GM23338 (cell line): ENCODE results near the gene CDC42EP2. TPM values are rescaled to one million over a fixed set of nuclear protein-coding genes. Genes with fewer than 3 reads are reported as not detected.

Experiments used
- ATAC-seq: fragments of 200-7000 bp; cut with Tn5 transposase; 3 replicates; pipeline ENCODE4 v1.9.1; 2020
- DNase-seq: peaks from one replicate; pipeline ENCODE4 v3.0.0-alpha.2; 2015; ENCODE audit warnings: low spot score
- H2AFZ ChIP-seq: fragments of 200-600 bp; sonication (generic); 2 replicates; pipeline ENCODE4 v1.8.0; 2016; ENCODE audit warnings: antibody characterized with exemption, mild to moderate bottlenecking, moderate library complexity
- H3F3A ChIP-seq: fragments of 200-600 bp; sonication (generic); replicated peaks from 2 replicates; pipeline ENCODE4 v1.8.0; 2017; ENCODE audit warnings: antibody characterized with exemption, mixed run types, low read depth
- H3K27ac ChIP-seq: fragments of 200-600 bp; sonication (generic); 2 replicates; pipeline ENCODE4 v1.6.1; 2016; ENCODE audit warnings: low read depth
- H3K27me3 ChIP-seq: fragments of 200-600 bp; sonication (generic); 2 replicates; pipeline ENCODE4 v1.8.0; 2016; ENCODE audit warnings: mild to moderate bottlenecking, mixed run types, moderate library complexity; ENCODE audit not compliant: insufficient read depth
- H3K36me3 ChIP-seq: fragments of 200-600 bp; sonication (generic); 2 replicates; pipeline ENCODE4 v1.8.0; 2016; ENCODE audit warnings: mild to moderate bottlenecking; ENCODE audit not compliant: insufficient read depth
- H3K4me1 ChIP-seq: fragments of 200-600 bp; sonication (generic); 2 replicates; pipeline ENCODE4 v1.8.0; 2016; ENCODE audit warnings: mild to moderate bottlenecking, moderate library complexity; ENCODE audit not compliant: insufficient read depth
- H3K4me2 ChIP-seq: fragments of 200-600 bp; sonication (generic); 2 replicates; pipeline ENCODE4 v1.7.1; 2017; ENCODE audit warnings: mixed run types
- H3K4me3 ChIP-seq: fragments of 200-600 bp; sonication (generic); 2 replicates; pipeline ENCODE4 v1.6.1; 2016; ENCODE audit warnings: mixed run types
- H3K79me2 ChIP-seq: fragments of 200-600 bp; sonication (generic); replicated peaks from 2 replicates; pipeline ENCODE4 v1.8.0; 2017; ENCODE audit warnings: mild to moderate bottlenecking; ENCODE audit not compliant: insufficient read depth
- H3K9me2 ChIP-seq: fragments of 200-600 bp; sonication (generic); 2 replicates; pipeline ENCODE4 v1.8.0; 2017; ENCODE audit not compliant: insufficient read depth
- H4K20me1 ChIP-seq: fragments of 200-600 bp; sonication (generic); replicated peaks from 2 replicates; pipeline ENCODE4 v1.8.0; 2017; ENCODE audit warnings: mild to moderate bottlenecking; ENCODE audit not compliant: insufficient read depth
- H3K27ac Mint-ChIP-seq: 2 replicates; pipeline ENCODE4 v1.8.0; 2020; ENCODE audit warnings: inconsistent platforms, mild to moderate bottlenecking, moderate library complexity, mixed read lengths
- H3K27me3 Mint-ChIP-seq: 3 replicates; pipeline ENCODE4 v1.8.0; 2022; ENCODE audit warnings: low read depth, mild to moderate bottlenecking, moderate library complexity, mixed read lengths, inconsistent platforms; ENCODE audit not compliant: insufficient read depth, poor library complexity
- H3K36me3 Mint-ChIP-seq: 3 replicates; pipeline ENCODE4 v1.8.0; 2021; ENCODE audit warnings: low read depth, mild to moderate bottlenecking, inconsistent platforms, moderate library complexity, mixed read lengths
- H3K4me1 Mint-ChIP-seq: 3 replicates; pipeline ENCODE4 v1.8.0; 2020; ENCODE audit warnings: mild to moderate bottlenecking, inconsistent platforms, mixed read lengths
- H3K4me3 Mint-ChIP-seq: 3 replicates; pipeline ENCODE4 v1.8.0; 2021; ENCODE audit warnings: moderate library complexity, mild to moderate bottlenecking, inconsistent platforms, mixed read lengths
- H3K9me3 Mint-ChIP-seq: 3 replicates; pipeline ENCODE4 v1.8.0; 2020; ENCODE audit warnings: moderate library complexity, mild to moderate bottlenecking, inconsistent platforms, mixed read lengths
- CREB1 ChIP-seq: fragments of 250-450 bp; sonication (Bioruptor Pico); IDR thresholded peaks from 2 replicates; pipeline ENCODE4 v1.5.0; 2020; ENCODE audit warnings: low read depth, mild to moderate bottlenecking, moderate library complexity
- CTCF ChIP-seq, 2 experiments: fragments of 200-600 bp in 1 of 2; sonication (generic) in 1 of 2; conservative IDR thresholded peaks; 2 replicates each; pipeline versions ENCODE4 v1.5.1 to v1.6.1; 2016 to 2017; ENCODE audit warnings: antibody characterized with exemption in 2 of 2, low read depth in 2 of 2, mild to moderate bottlenecking in 2 of 2, moderate library complexity in 1 of 2
- ETS1 ChIP-seq: IDR thresholded peaks from 2 replicates; pipeline ENCODE4 v1.6.1; 2016; ENCODE audit warnings: antibody characterized with exemption
- EZH2 ChIP-seq: fragments of 200-600 bp; sonication (generic); IDR thresholded peaks from one replicate; pipeline ENCODE4 v1.8.0; 2017; ENCODE audit warnings: antibody characterized with exemption, mild to moderate bottlenecking, low read depth; ENCODE audit not compliant: unreplicated experiment
- EZH2phosphoT487 ChIP-seq: fragments of 200-600 bp; sonication (generic); IDR thresholded peaks from one replicate; pipeline ENCODE4 v1.8.1; 2018; ENCODE audit warnings: antibody characterized with exemption; ENCODE audit not compliant: unreplicated experiment
- JUNB ChIP-seq: IDR thresholded peaks from one replicate; pipeline ENCODE4 v1.6.1; 2016; ENCODE audit warnings: antibody characterized with exemption; ENCODE audit not compliant: unreplicated experiment
- NANOG ChIP-seq: IDR thresholded peaks from 2 replicates; pipeline ENCODE4 v1.6.1; 2016; ENCODE audit warnings: antibody characterized with exemption, borderline replicate concordance
- POLR2AphosphoS5 ChIP-seq: IDR thresholded peaks from 2 replicates; pipeline ENCODE4 v1.6.1; 2016; ENCODE audit warnings: antibody characterized with exemption, low read depth
- REST ChIP-seq: IDR thresholded peaks from one replicate; pipeline ENCODE4 v1.6.1; 2018; ENCODE audit warnings: antibody characterized with exemption; ENCODE audit not compliant: unreplicated experiment
- STAT1 ChIP-seq: IDR thresholded peaks from one replicate; pipeline ENCODE4 v1.6.1; 2016; ENCODE audit warnings: antibody characterized with exemption; ENCODE audit not compliant: unreplicated experiment
- ZNF114 ChIP-seq: fragments of 250-450 bp; sonication (Bioruptor Pico); IDR thresholded peaks from 2 replicates; pipeline ENCODE4 v1.5.0; 2020; ENCODE audit warnings: mild to moderate bottlenecking, moderate library complexity
- ZNF331 ChIP-seq: fragments of 250-450 bp; sonication (Bioruptor Pico); IDR thresholded peaks from 2 replicates; pipeline ENCODE4 v1.5.0; 2020; ENCODE audit warnings: low read depth, mild to moderate bottlenecking, moderate library complexity
- ZNF462 ChIP-seq: fragments of 250-450 bp; sonication (Bioruptor Pico); IDR thresholded peaks from 2 replicates; pipeline ENCODE4 v1.5.0; 2020; ENCODE audit warnings: mild to moderate bottlenecking, moderate library complexity
- polyA plus RNA-seq: library from polyadenylated mRNA; unstranded; fragments of >200 nt; fragmentation: Nextera tagmentation; extraction: Ambion mirVana; gene quantifications from 2 replicates; pipeline ENCODE4 v1.2.1, GENCODE V29; 2016
- total RNA-seq: library from RNA; depleted of rRNA; stranded (reverse); fragments of >200 nt; shearing (Covaris generic); gene quantifications from 2 replicates; pipeline ENCODE4 v1.2.3, GENCODE V29; 2014

CDC42EP2 gene
- total and polyA plus RNA-seq, 2 experiments from 2014 or later: 18.2 to 19.0 TPM

GRCh38 chr11:65315866-65316226 lies 1.2 kb downstream of the CDC42EP2 start:
- no peaks in the 10 kb centered on the region for H3K9me3 Mint-ChIP-seq
- H3K4me1 Mint-ChIP-seq: peaks cover 41% of the 10 kb centered on the region
- peak overlapping the region; percentile 98 for H3K4me3 ChIP-seq
- no peak for DNase-seq
- H3K4me2 ChIP-seq: peak overlapping the region; percentile 99
- H3F3A ChIP-seq: peaks cover 21% of the 10 kb centered on the region
- no peak overlapping the region for H2AFZ ChIP-seq
- H3K4me1 ChIP-seq: peaks cover 49% of the 10 kb centered on the region
- H3K9me2 ChIP-seq: no peaks in the 10 kb centered on the region
- H3K36me3 Mint-ChIP-seq: peaks cover 8% of the 10 kb centered on the region
- peak overlapping the region; percentile 88 for H3K27ac ChIP-seq
- H3K4me3 Mint-ChIP-seq: peak overlapping the region; percentile 76
- H3K27me3 Mint-ChIP-seq: peaks cover 39% of the 10 kb centered on the region
- H4K20me1 ChIP-seq: peaks cover 11% of the 10 kb centered on the region
- TF ChIP-seq ZNF114 (CRISPR knock-in tag): no peak
- no peak; the same call in 1 of the 2 replicates for TF ChIP-seq POLR2AphosphoS5
- TF ChIP-seq EZH2: no peak
- TF ChIP-seq REST: no peak
- TF ChIP-seq ZNF462 (CRISPR knock-in tag): no peak
- TF ChIP-seq EZH2phosphoT487: no peak
- TF ChIP-seq NANOG: no peak
- no peak; a peak in 1 of 4 replicates for TF ChIP-seq CTCF (conservative IDR thresholded peaks at IDR 0.05; ENCODE audit: low read depth in 2 of 2)
- no peak for TF ChIP-seq JUNB
- no peak for TF ChIP-seq STAT1
- no peak for TF ChIP-seq ZNF331 (CRISPR knock-in tag)
- TF ChIP-seq CREB1 (CRISPR knock-in tag): no peak
- no peak for TF ChIP-seq ETS1
- H3K79me2 ChIP-seq: peaks cover 44% of the 10 kb centered on the region
- no peak for ATAC-seq
- H3K36me3 ChIP-seq: no peaks in the 10 kb centered on the region
- H3K27me3 ChIP-seq: peaks cover 14% of the 10 kb centered on the region
- H3K27ac Mint-ChIP-seq: peak overlapping the region; percentile 66; the same call in 1 of the 2 replicates
